MCF 10A (cell line): ENCODE measurements around the gene PDCD6IP. TPM values are rescaled to one million over a fixed set of nuclear protein-coding genes. Genes with fewer than 3 reads are reported as not detected.

Source experiments
- BruUV-seq: library from RNA; stranded (reverse); fragments of 400-500 nt; replicated peaks from 2 replicates; lab custom pipeline; 2021; lab: Mats Ljungman, UMichigan
- CTCF ChIA-PET: fragments of 300-600 bp; sonication (Branson Sonifier 250); formaldehyde crosslinking; extraction: SDS; loops from one replicate; lab custom pipeline; 2021; ENCODE audit warnings: antibody characterized with exemption, inconsistent platforms; lab: Yijun Ruan, JAX
- POLR2A ChIA-PET: fragments of 300-600, 350-650 bp; sonication (Branson Sonifier 250); formaldehyde crosslinking; extraction: SDS; loops from one replicate; lab custom pipeline; 2020; ENCODE audit warnings: antibody characterized with exemption, inconsistent platforms; lab: Yijun Ruan, JAX
- DNase-seq: peaks from one replicate; pipeline ENCODE4 v3.0.0-alpha.2; 2018; ENCODE audit not compliant: unreplicated experiment
- H3K27ac Mint-ChIP-seq: one replicate; pipeline ENCODE4 v1.8.0; 2022; ENCODE audit warnings: mild to moderate bottlenecking, low read depth, mixed read lengths; ENCODE audit not compliant: unreplicated experiment
- H3K27me3 Mint-ChIP-seq: one replicate; pipeline ENCODE4 v1.8.0; 2022; ENCODE audit warnings: mixed read lengths; ENCODE audit not compliant: insufficient read depth, unreplicated experiment
- H3K36me3 Mint-ChIP-seq: one replicate; pipeline ENCODE4 v1.8.0; 2022; ENCODE audit warnings: mild to moderate bottlenecking, moderate library complexity, mixed read lengths; ENCODE audit not compliant: insufficient read depth, unreplicated experiment
- H3K4me1 Mint-ChIP-seq: one replicate; pipeline ENCODE4 v1.8.0; 2022; ENCODE audit warnings: mixed read lengths; ENCODE audit not compliant: insufficient read depth, unreplicated experiment
- H3K4me3 Mint-ChIP-seq: one replicate; pipeline ENCODE4 v1.8.0; 2022; ENCODE audit warnings: mild to moderate bottlenecking, moderate library complexity, mixed read lengths; ENCODE audit not compliant: unreplicated experiment
- H3K9me3 Mint-ChIP-seq: one replicate; pipeline ENCODE4 v1.8.0; 2022; ENCODE audit warnings: mixed read lengths; ENCODE audit not compliant: unreplicated experiment
- CTCF ChIP-seq: fragments of 200-600 bp; IDR thresholded peaks from one replicate; pipeline ENCODE4 v1.8.0; 2022; ENCODE audit warnings: antibody characterized with exemption, mild to moderate bottlenecking; ENCODE audit not compliant: unreplicated experiment
- intact Hi-C: fragments of 100-400 bp; cut with micrococcal nuclease; formaldehyde crosslinking; loops from 2 replicates; pipeline ENCODE4 v1.14.1; 2022
- total RNA-seq: library from RNA; stranded (reverse); gene quantifications from 2 replicates; pipeline ENCODE4 v1.2.3, GENCODE V29; 2022

Gene PDCD6IP
- total RNA-seq, 1 experiment from 2014 or later, result 286 TPM

- Mint-ChIP-seq H3K4me3 (no peak overlapping the region), H3K27me3 (no peaks in the 10 kb centered on the region), H3K27ac (no peak overlapping the region), H3K36me3 (no peaks in the 10 kb centered on the region), H3K9me3 (no peaks in the 10 kb centered on the region), H3K4me1 (no peaks in the 10 kb centered on the region)
- no peak for TF ChIP-seq CTCF
- CTCF ChIA-PET, result interaction anchor here (0.6 to 2.4 kb wide), 3 partner anchors 8 to 1527 kb away, joined by 3 to 11 read pairs (median 3); no protein-coding TSS in a partner anchor
- intact Hi-C loops, result no loop called here
- no TSS peak for BruUV-seq
- DNase-seq, result no peak
- POLR2A ChIA-PET, result no interaction called here
These were observed 29.7 kb upstream of the PDCD6IP start for GRCh38 chr3:33768578-33769330.

GRCh38 chr3:33773637-33774036, 24.8 kb upstream of the PDCD6IP start:
- H3K27ac Mint-ChIP-seq, result no peak overlapping the region
- CTCF ChIA-PET, result interaction anchor here (0.8 to 6.6 kb wide), 6 partner anchors 11 to 136 kb away, joined by 3 to 121 read pairs (median 4); no protein-coding TSS in a partner anchor
- BruUV-seq, result no TSS peak
- no peak for TF ChIP-seq CTCF
- H3K4me1 Mint-ChIP-seq, result no peaks in the 10 kb centered on the region
- H3K27me3 Mint-ChIP-seq, result no peaks in the 10 kb centered on the region
- H3K36me3 Mint-ChIP-seq, result no peaks in the 10 kb centered on the region
- intact Hi-C loops, result no loop called here
- DNase-seq, result no peak
- no peak overlapping the region for H3K4me3 Mint-ChIP-seq
- POLR2A ChIA-PET, result interaction anchor here (1.0 to 1.7 kb wide), 5 partner anchors 15 to 144 kb away, joined by 3 to 10 read pairs (median 3); no protein-coding TSS in a partner anchor
- H3K9me3 Mint-ChIP-seq, result no peaks in the 10 kb centered on the region

GRCh38 chr3:33775363-33775762, 23.1 kb upstream of the PDCD6IP start:
- no peak for DNase-seq
- ChIA-PET POLR2A (interaction anchor here (1.5 to 1.8 kb wide), 4 partner anchors 12 to 58 kb away, joined by 4 to 8 read pairs (median 6); partner anchors contain the start of genes CLASP2 and PDCD6IP), CTCF (interaction anchor here (0.6 to 6.6 kb wide), 26 partner anchors 12 to 1144 kb away, joined by 3 to 121 read pairs (median 6); partner anchors contain the start of gene CLASP2)
- H3K27me3 Mint-ChIP-seq, result no peaks in the 10 kb centered on the region
- no peak for TF ChIP-seq CTCF
- H3K4me3 Mint-ChIP-seq, result no peak overlapping the region
- intact Hi-C loops, result no loop called here
- H3K9me3 Mint-ChIP-seq, result no peaks in the 10 kb centered on the region
- H3K4me1 Mint-ChIP-seq, result peaks cover 6% of the 10 kb centered on the region
- no peaks in the 10 kb centered on the region for H3K36me3 Mint-ChIP-seq
- no peak overlapping the region for H3K27ac Mint-ChIP-seq
- BruUV-seq, result no TSS peak

- no peak for TF ChIP-seq CTCF
- no TSS peak for BruUV-seq
- intact Hi-C loops, result no loop called here
- Mint-ChIP-seq H3K9me3 (no peaks in the 10 kb centered on the region), H3K4me3 (no peak overlapping the region), H3K4me1 (peaks cover 6% of the 10 kb centered on the region), H3K36me3 (no peaks in the 10 kb centered on the region), H3K27ac (no peak overlapping the region), H3K27me3 (no peaks in the 10 kb centered on the region)
- CTCF ChIA-PET, result interaction anchor here (0.6 to 6.6 kb wide), 18 partner anchors 9 to 646 kb away, joined by 3 to 121 read pairs (median 4); no protein-coding TSS in a partner anchor
- POLR2A ChIA-PET, result interaction anchor here (0.5 to 3.3 kb wide), 4 partner anchors 9 to 27 kb away, joined by 3 to 12 read pairs (median 4); no protein-coding TSS in a partner anchor
- DNase-seq, result no peak
These were observed 20.4 kb upstream of the PDCD6IP start for GRCh38 chr3:33777996-33778395.
